GM23338 (cell line): ENCODE measurements around the gene KCNIP3. TPM values are rescaled to one million over a fixed set of nuclear protein-coding genes. Genes with fewer than 3 reads are reported as not detected.

ENCODE experiments used
- ATAC-seq: fragments of 200-7000 bp; cut with Tn5 transposase; 3 replicates; pipeline ENCODE4 v1.9.1; 2020
- DNase-seq: peaks from one replicate; pipeline ENCODE4 v3.0.0-alpha.2; 2015; ENCODE audit warnings: low spot score
- H2AFZ ChIP-seq: fragments of 200-600 bp; sonication (generic); 2 replicates; pipeline ENCODE4 v1.8.0; 2016; ENCODE audit warnings: antibody characterized with exemption, mild to moderate bottlenecking, moderate library complexity
- H3F3A ChIP-seq: fragments of 200-600 bp; sonication (generic); replicated peaks from 2 replicates; pipeline ENCODE4 v1.8.0; 2017; ENCODE audit warnings: antibody characterized with exemption, mixed run types, low read depth
- H3K27ac ChIP-seq: fragments of 200-600 bp; sonication (generic); 2 replicates; pipeline ENCODE4 v1.6.1; 2016; ENCODE audit warnings: low read depth
- H3K27me3 ChIP-seq: fragments of 200-600 bp; sonication (generic); 2 replicates; pipeline ENCODE4 v1.8.0; 2016; ENCODE audit warnings: mild to moderate bottlenecking, mixed run types, moderate library complexity; ENCODE audit not compliant: insufficient read depth
- H3K36me3 ChIP-seq: fragments of 200-600 bp; sonication (generic); 2 replicates; pipeline ENCODE4 v1.8.0; 2016; ENCODE audit warnings: mild to moderate bottlenecking; ENCODE audit not compliant: insufficient read depth
- H3K4me1 ChIP-seq: fragments of 200-600 bp; sonication (generic); 2 replicates; pipeline ENCODE4 v1.8.0; 2016; ENCODE audit warnings: mild to moderate bottlenecking, moderate library complexity; ENCODE audit not compliant: insufficient read depth
- H3K4me2 ChIP-seq: fragments of 200-600 bp; sonication (generic); 2 replicates; pipeline ENCODE4 v1.7.1; 2017; ENCODE audit warnings: mixed run types
- H3K4me3 ChIP-seq: fragments of 200-600 bp; sonication (generic); 2 replicates; pipeline ENCODE4 v1.6.1; 2016; ENCODE audit warnings: mixed run types
- H3K79me2 ChIP-seq: fragments of 200-600 bp; sonication (generic); replicated peaks from 2 replicates; pipeline ENCODE4 v1.8.0; 2017; ENCODE audit warnings: mild to moderate bottlenecking; ENCODE audit not compliant: insufficient read depth
- H3K9me2 ChIP-seq: fragments of 200-600 bp; sonication (generic); 2 replicates; pipeline ENCODE4 v1.8.0; 2017; ENCODE audit not compliant: insufficient read depth
- H4K20me1 ChIP-seq: fragments of 200-600 bp; sonication (generic); replicated peaks from 2 replicates; pipeline ENCODE4 v1.8.0; 2017; ENCODE audit warnings: mild to moderate bottlenecking; ENCODE audit not compliant: insufficient read depth
- H3K27ac Mint-ChIP-seq: 2 replicates; pipeline ENCODE4 v1.8.0; 2020; ENCODE audit warnings: inconsistent platforms, mild to moderate bottlenecking, moderate library complexity, mixed read lengths
- H3K27me3 Mint-ChIP-seq: 3 replicates; pipeline ENCODE4 v1.8.0; 2022; ENCODE audit warnings: low read depth, mild to moderate bottlenecking, moderate library complexity, mixed read lengths, inconsistent platforms; ENCODE audit not compliant: insufficient read depth, poor library complexity
- H3K36me3 Mint-ChIP-seq: 3 replicates; pipeline ENCODE4 v1.8.0; 2021; ENCODE audit warnings: low read depth, mild to moderate bottlenecking, inconsistent platforms, moderate library complexity, mixed read lengths
- H3K4me1 Mint-ChIP-seq: 3 replicates; pipeline ENCODE4 v1.8.0; 2020; ENCODE audit warnings: mild to moderate bottlenecking, inconsistent platforms, mixed read lengths
- H3K4me3 Mint-ChIP-seq: 3 replicates; pipeline ENCODE4 v1.8.0; 2021; ENCODE audit warnings: moderate library complexity, mild to moderate bottlenecking, inconsistent platforms, mixed read lengths
- H3K9me3 Mint-ChIP-seq: 3 replicates; pipeline ENCODE4 v1.8.0; 2020; ENCODE audit warnings: moderate library complexity, mild to moderate bottlenecking, inconsistent platforms, mixed read lengths
- CREB1 ChIP-seq: fragments of 250-450 bp; sonication (Bioruptor Pico); IDR thresholded peaks from 2 replicates; pipeline ENCODE4 v1.5.0; 2020; ENCODE audit warnings: low read depth, mild to moderate bottlenecking, moderate library complexity
- JUNB ChIP-seq: IDR thresholded peaks from one replicate; pipeline ENCODE4 v1.6.1; 2016; ENCODE audit warnings: antibody characterized with exemption; ENCODE audit not compliant: unreplicated experiment
- POLR2AphosphoS5 ChIP-seq: IDR thresholded peaks from 2 replicates; pipeline ENCODE4 v1.6.1; 2016; ENCODE audit warnings: antibody characterized with exemption, low read depth
- ZNF331 ChIP-seq: fragments of 250-450 bp; sonication (Bioruptor Pico); IDR thresholded peaks from 2 replicates; pipeline ENCODE4 v1.5.0; 2020; ENCODE audit warnings: low read depth, mild to moderate bottlenecking, moderate library complexity
- polyA plus RNA-seq: library from polyadenylated mRNA; unstranded; fragments of >200 nt; fragmentation: Nextera tagmentation; extraction: Ambion mirVana; gene quantifications from 2 replicates; pipeline ENCODE4 v1.2.1, GENCODE V29; 2016
- total RNA-seq: library from RNA; depleted of rRNA; stranded (reverse); fragments of >200 nt; shearing (Covaris generic); gene quantifications from 2 replicates; pipeline ENCODE4 v1.2.3, GENCODE V29; 2014
- TF ChIP-seq, protein P1 (sequence below): fragments of 250-450 bp; sonication (Bioruptor Pico); IDR thresholded peaks from 2 replicates; pipeline ENCODE4 v1.5.0; 2020; ENCODE audit warnings: mild to moderate bottlenecking, moderate library complexity
- TF ChIP-seq, protein P2 (sequence below), 2 experiments: fragments of 200-600 bp in 1 of 2; sonication (generic) in 1 of 2; conservative IDR thresholded peaks; 2 replicates each; pipeline versions ENCODE4 v1.5.1 to v1.6.1; 2016 to 2017; ENCODE audit warnings: antibody characterized with exemption in 2 of 2, low read depth in 2 of 2, mild to moderate bottlenecking in 2 of 2, moderate library complexity in 1 of 2
- TF ChIP-seq, protein P3 (sequence below): IDR thresholded peaks from one replicate; pipeline ENCODE4 v1.6.1; 2018; ENCODE audit warnings: antibody characterized with exemption; ENCODE audit not compliant: unreplicated experiment

Gene KCNIP3
- total and polyA plus RNA-seq, 2 experiments from 2014 or later, result 0.32 to 0.83 TPM

DNA sequence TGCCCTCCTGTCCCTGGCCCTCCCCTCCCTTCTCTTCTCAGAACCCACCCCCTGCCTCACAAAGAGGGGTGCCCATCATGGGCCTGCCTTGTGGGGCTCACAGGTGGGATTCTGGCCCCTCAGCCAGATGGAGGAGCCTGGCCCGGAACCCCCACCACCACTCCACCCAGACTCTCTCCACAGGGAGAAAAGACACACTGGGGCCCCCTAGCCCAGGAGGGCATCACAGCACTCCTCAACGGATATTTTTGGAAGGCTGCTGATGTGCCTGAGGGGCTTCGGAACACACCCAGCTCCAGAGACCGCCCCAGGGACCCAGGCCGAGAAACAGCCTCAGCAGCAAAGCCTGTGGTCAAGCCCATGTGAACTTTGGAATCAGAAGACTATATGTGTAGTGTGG lies 9.9 kb downstream of the KCNIP3 start:
- Histone ChIP-seq H3K9me2 (no peaks in the 10 kb centered on the region), H3K79me2 (no peaks in the 10 kb centered on the region), H3K4me1 (no peaks in the 10 kb centered on the region), H3K27me3 (no peaks in the 10 kb centered on the region), H3K4me2 (no peak overlapping the region), H3F3A (no peaks in the 10 kb centered on the region), H2AFZ (no peak overlapping the region), H4K20me1 (no peaks in the 10 kb centered on the region), H3K4me3 (no peak overlapping the region), H3K36me3 (no peaks in the 10 kb centered on the region), H3K27ac (no peak overlapping the region)
- no peaks in the 10 kb centered on the region for H3K9me3 Mint-ChIP-seq
- H3K36me3 Mint-ChIP-seq, result no peaks in the 10 kb centered on the region
- no peak overlapping the region for H3K4me3 Mint-ChIP-seq
- H3K27ac Mint-ChIP-seq, result no peak overlapping the region
- DNase-seq (peak; percentile 24), ATAC-seq (peak; percentile 56)
- H3K4me1 Mint-ChIP-seq, result peaks cover 3% of the 10 kb centered on the region; the same call in 2 of the 3 replicates
- H3K27me3 Mint-ChIP-seq, result peaks cover 15% of the 10 kb centered on the region
- no peak for TF ChIP-seq POLR2AphosphoS5
- no peak for TF ChIP-seq JUNB
- TF ChIP-seq, protein P1, sequence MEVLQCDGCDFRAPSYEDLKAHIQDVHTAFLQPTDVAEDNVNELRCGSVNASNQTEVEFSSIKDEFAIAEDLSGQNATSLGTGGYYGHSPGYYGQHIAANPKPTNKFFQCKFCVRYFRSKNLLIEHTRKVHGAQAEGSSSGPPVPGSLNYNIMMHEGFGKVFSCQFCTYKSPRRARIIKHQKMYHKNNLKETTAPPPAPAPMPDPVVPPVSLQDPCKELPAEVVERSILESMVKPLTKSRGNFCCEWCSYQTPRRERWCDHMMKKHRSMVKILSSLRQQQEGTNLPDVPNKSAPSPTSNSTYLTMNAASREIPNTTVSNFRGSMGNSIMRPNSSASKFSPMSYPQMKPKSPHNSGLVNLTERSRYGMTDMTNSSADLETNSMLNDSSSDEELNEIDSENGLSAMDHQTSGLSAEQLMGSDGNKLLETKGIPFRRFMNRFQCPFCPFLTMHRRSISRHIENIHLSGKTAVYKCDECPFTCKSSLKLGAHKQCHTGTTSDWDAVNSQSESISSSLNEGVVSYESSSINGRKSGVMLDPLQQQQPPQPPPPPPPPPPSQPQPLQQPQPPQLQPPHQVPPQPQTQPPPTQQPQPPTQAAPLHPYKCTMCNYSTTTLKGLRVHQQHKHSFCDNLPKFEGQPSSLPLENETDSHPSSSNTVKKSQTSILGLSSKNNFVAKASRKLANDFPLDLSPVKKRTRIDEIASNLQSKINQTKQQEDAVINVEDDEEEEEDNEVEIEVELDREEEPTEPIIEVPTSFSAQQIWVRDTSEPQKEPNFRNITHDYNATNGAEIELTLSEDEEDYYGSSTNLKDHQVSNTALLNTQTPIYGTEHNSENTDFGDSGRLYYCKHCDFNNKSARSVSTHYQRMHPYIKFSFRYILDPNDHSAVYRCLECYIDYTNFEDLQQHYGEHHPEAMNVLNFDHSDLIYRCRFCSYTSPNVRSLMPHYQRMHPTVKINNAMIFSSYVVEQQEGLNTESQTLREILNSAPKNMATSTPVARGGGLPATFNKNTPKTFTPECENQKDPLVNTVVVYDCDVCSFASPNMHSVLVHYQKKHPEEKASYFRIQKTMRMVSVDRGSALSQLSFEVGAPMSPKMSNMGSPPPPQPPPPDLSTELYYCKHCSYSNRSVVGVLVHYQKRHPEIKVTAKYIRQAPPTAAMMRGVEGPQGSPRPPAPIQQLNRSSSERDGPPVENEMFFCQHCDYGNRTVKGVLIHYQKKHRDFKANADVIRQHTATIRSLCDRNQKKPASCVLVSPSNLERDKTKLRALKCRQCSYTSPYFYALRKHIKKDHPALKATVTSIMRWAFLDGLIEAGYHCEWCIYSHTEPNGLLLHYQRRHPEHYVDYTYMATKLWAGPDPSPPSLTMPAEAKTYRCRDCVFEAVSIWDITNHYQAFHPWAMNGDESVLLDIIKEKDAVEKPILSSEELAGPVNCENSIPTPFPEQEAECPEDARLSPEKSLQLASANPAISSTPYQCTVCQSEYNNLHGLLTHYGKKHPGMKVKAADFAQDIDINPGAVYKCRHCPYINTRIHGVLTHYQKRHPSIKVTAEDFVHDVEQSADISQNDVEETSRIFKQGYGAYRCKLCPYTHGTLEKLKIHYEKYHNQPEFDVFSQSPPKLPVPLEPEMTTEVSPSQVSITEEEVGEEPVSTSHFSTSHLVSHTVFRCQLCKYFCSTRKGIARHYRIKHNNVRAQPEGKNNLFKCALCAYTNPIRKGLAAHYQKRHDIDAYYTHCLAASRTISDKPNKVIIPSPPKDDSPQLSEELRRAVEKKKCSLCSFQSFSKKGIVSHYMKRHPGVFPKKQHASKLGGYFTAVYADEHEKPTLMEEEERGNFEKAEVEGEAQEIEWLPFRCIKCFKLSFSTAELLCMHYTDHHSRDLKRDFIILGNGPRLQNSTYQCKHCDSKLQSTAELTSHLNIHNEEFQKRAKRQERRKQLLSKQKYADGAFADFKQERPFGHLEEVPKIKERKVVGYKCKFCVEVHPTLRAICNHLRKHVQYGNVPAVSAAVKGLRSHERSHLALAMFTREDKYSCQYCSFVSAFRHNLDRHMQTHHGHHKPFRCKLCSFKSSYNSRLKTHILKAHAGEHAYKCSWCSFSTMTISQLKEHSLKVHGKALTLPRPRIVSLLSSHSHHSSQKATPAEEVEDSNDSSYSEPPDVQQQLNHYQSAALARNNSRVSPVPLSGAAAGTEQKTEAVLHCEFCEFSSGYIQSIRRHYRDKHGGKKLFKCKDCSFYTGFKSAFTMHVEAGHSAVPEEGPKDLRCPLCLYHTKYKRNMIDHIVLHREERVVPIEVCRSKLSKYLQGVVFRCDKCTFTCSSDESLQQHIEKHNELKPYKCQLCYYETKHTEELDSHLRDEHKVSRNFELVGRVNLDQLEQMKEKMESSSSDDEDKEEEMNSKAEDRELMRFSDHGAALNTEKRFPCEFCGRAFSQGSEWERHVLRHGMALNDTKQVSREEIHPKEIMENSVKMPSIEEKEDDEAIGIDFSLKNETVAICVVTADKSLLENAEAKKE (CRISPR knock-in tag), result no peak
- TF ChIP-seq, protein P2, sequence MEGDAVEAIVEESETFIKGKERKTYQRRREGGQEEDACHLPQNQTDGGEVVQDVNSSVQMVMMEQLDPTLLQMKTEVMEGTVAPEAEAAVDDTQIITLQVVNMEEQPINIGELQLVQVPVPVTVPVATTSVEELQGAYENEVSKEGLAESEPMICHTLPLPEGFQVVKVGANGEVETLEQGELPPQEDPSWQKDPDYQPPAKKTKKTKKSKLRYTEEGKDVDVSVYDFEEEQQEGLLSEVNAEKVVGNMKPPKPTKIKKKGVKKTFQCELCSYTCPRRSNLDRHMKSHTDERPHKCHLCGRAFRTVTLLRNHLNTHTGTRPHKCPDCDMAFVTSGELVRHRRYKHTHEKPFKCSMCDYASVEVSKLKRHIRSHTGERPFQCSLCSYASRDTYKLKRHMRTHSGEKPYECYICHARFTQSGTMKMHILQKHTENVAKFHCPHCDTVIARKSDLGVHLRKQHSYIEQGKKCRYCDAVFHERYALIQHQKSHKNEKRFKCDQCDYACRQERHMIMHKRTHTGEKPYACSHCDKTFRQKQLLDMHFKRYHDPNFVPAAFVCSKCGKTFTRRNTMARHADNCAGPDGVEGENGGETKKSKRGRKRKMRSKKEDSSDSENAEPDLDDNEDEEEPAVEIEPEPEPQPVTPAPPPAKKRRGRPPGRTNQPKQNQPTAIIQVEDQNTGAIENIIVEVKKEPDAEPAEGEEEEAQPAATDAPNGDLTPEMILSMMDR (conservative IDR thresholded peaks at IDR 0.05; ENCODE audit: low read depth in 2 of 2), result peak; percentile 20 to 38; a peak in 3 of 4 replicates

DNA sequence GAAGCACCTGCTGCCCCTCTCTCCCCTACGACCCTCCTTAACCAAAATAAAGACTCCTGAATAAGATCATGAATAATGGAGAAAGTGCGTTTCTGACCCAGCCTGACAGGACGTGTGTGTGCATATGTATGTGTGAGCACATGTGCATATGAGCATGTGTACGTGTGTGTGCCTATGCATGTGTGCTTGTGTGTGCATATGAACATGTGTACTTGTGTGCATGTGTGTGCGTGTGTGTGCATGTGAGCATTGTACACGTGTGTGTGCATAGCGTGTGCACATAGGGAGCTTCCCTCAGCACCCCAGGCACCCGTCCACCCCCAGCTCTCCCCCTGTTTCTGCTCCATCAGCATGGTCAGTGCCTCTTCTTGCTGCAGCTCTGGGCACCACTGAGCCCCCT lies 10.7 kb downstream of the KCNIP3 start:
- H2AFZ ChIP-seq, result no peak overlapping the region
- H4K20me1 ChIP-seq, result no peaks in the 10 kb centered on the region
- H3K4me1 ChIP-seq, result no peaks in the 10 kb centered on the region
- Mint-ChIP-seq H3K4me1 (peaks cover 3% of the 10 kb centered on the region; the same call in 2 of the 3 replicates), H3K4me3 (no peak overlapping the region), H3K27ac (no peak overlapping the region; the same call in 1 of the 2 replicates), H3K9me3 (no peaks in the 10 kb centered on the region), H3K27me3 (peaks cover 18% of the 10 kb centered on the region), H3K36me3 (no peaks in the 10 kb centered on the region)
- ATAC-seq, result no peak
- no peak overlapping the region for H3K27ac ChIP-seq
- TF ChIP-seq POLR2AphosphoS5, result no peak
- TF ChIP-seq, protein P3, sequence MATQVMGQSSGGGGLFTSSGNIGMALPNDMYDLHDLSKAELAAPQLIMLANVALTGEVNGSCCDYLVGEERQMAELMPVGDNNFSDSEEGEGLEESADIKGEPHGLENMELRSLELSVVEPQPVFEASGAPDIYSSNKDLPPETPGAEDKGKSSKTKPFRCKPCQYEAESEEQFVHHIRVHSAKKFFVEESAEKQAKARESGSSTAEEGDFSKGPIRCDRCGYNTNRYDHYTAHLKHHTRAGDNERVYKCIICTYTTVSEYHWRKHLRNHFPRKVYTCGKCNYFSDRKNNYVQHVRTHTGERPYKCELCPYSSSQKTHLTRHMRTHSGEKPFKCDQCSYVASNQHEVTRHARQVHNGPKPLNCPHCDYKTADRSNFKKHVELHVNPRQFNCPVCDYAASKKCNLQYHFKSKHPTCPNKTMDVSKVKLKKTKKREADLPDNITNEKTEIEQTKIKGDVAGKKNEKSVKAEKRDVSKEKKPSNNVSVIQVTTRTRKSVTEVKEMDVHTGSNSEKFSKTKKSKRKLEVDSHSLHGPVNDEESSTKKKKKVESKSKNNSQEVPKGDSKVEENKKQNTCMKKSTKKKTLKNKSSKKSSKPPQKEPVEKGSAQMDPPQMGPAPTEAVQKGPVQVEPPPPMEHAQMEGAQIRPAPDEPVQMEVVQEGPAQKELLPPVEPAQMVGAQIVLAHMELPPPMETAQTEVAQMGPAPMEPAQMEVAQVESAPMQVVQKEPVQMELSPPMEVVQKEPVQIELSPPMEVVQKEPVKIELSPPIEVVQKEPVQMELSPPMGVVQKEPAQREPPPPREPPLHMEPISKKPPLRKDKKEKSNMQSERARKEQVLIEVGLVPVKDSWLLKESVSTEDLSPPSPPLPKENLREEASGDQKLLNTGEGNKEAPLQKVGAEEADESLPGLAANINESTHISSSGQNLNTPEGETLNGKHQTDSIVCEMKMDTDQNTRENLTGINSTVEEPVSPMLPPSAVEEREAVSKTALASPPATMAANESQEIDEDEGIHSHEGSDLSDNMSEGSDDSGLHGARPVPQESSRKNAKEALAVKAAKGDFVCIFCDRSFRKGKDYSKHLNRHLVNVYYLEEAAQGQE, result no peak
- no peak for TF ChIP-seq CREB1 (CRISPR knock-in tag)
- no peak for TF ChIP-seq ZNF331
- no peaks in the 10 kb centered on the region for H3K27me3 ChIP-seq
- no peaks in the 10 kb centered on the region for H3K36me3 ChIP-seq
- no peak for DNase-seq
- H3K9me2 ChIP-seq, result no peaks in the 10 kb centered on the region
- no peak overlapping the region for H3K4me3 ChIP-seq
- H3K79me2 ChIP-seq, result no peaks in the 10 kb centered on the region
- H3K4me2 ChIP-seq, result no peak overlapping the region
- H3F3A ChIP-seq, result no peaks in the 10 kb centered on the region
